ENCODE measurements around the gene CDC14B. TPM values are rescaled to one million over a fixed set of nuclear protein-coding genes. Genes with fewer than 3 reads are reported as not detected.

The CDC14B gene
- total RNA-seq, 1 donor from 2014 or later = 38.1 TPM

GRCh38 chr9:96482476-96482875 lies 137.2 kb downstream of the CDC14B start:
- H3K4me1 Mint-ChIP-seq = peaks cover 2% of the 10 kb centered on the region
- Histone ChIP-seq H3K4me1 (no peaks in the 10 kb centered on the region), H3K4me3 (no peak overlapping the region), H3K9me3 (ENCODE audit: low read depth) (no peaks in the 10 kb centered on the region), H3K4me2 (no peak overlapping the region), H3K79me2 (ENCODE audit: low read depth) (no peaks in the 10 kb centered on the region), H3F3A (ENCODE audit: low read depth) (no peaks in the 10 kb centered on the region), H3K27me3 (no peaks in the 10 kb centered on the region), H3K27ac (no peak overlapping the region), H3K9ac (no peak overlapping the region), H3K36me3 (no peaks in the 10 kb centered on the region), H2AFZ (replicated peaks) (no peak overlapping the region), H4K20me1 (ENCODE audit: low read depth) (no peaks in the 10 kb centered on the region)
- no peak overlapping the region for H3K4me3 Mint-ChIP-seq
- no peak overlapping the region for H3K27ac Mint-ChIP-seq
- H3K27me3 Mint-ChIP-seq (ENCODE audit: insufficient read depth, low read depth) = peaks cover 2% of the 10 kb centered on the region
- TF ChIP-seq CTCF (IDR thresholded peaks at IDR 0.05) = no peak
- TF ChIP-seq EZH2 (IDR thresholded peaks at IDR 0.05) = no peak
- TF ChIP-seq EZH2phosphoT487 (IDR thresholded peaks at IDR 0.05) = no peak
- H3K9me3 Mint-ChIP-seq = no peaks in the 10 kb centered on the region
- H3K36me3 Mint-ChIP-seq = peaks cover 30% of the 10 kb centered on the region
- DNase-seq (ENCODE audit: low spot score) = no peak

GRCh38 chr9:96480736-96481135 lies 138.9 kb downstream of the CDC14B start:
- Mint-ChIP-seq H3K27me3 (ENCODE audit: insufficient read depth, low read depth) (peaks cover 2% of the 10 kb centered on the region), H3K9me3 (no peaks in the 10 kb centered on the region), H3K4me3 (no peak overlapping the region), H3K27ac (no peak overlapping the region), H3K4me1 (peaks cover 2% of the 10 kb centered on the region), H3K36me3 (peaks cover 30% of the 10 kb centered on the region)
- Histone ChIP-seq H3K79me2 (ENCODE audit: low read depth) (no peaks in the 10 kb centered on the region), H3K9ac (no peak overlapping the region), H3K27ac (no peak overlapping the region), H3K36me3 (no peaks in the 10 kb centered on the region), H3K4me3 (no peak overlapping the region), H4K20me1 (ENCODE audit: low read depth) (no peaks in the 10 kb centered on the region), H3F3A (ENCODE audit: low read depth) (no peaks in the 10 kb centered on the region), H2AFZ (replicated peaks) (no peak overlapping the region), H3K27me3 (no peaks in the 10 kb centered on the region), H3K4me1 (no peaks in the 10 kb centered on the region), H3K9me3 (ENCODE audit: low read depth) (no peaks in the 10 kb centered on the region), H3K4me2 (no peak overlapping the region)
- TF ChIP-seq EZH2phosphoT487 (IDR thresholded peaks at IDR 0.05) = no peak
- no peak for TF ChIP-seq EZH2 (IDR thresholded peaks at IDR 0.05)
- no peak for TF ChIP-seq CTCF (IDR thresholded peaks at IDR 0.05)
- no peak for DNase-seq (ENCODE audit: low spot score)

DNA sequence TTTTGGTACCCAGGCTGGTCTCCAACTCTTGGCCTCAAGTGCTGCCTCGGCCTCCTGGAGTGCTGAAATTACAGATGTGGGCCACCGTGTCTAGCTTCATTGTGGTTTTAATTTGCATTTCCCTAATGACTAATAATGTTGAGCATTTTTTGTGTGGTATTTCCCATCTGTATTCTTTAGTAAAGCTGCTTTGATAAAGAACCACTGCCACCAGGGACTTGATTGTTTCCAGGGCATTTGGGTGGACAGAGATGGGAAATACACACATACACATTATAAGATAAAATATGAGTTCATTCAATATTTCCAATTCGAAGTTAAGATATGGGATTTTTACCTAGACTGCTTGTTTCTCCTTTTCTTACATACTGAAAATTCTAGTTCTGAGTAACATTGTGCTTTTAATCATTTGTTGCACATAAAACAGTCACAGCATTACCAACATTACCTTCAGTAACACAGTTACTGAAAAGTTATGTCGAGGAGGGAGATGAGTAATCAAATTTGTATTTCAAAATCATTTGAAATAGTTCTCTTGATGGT lies 140.7 kb downstream of the CDC14B start:
- H3K36me3 Mint-ChIP-seq = peaks cover 21% of the 10 kb centered on the region
- H3K27ac Mint-ChIP-seq = no peak overlapping the region
- H3K79me2 ChIP-seq (ENCODE audit: low read depth) = no peaks in the 10 kb centered on the region
- H3K4me1 Mint-ChIP-seq = peaks cover 2% of the 10 kb centered on the region
- no peak overlapping the region for H2AFZ ChIP-seq (replicated peaks)
- no peak overlapping the region for H3K4me2 ChIP-seq
- no peaks in the 10 kb centered on the region for H4K20me1 ChIP-seq (ENCODE audit: low read depth)
- H3K4me3 Mint-ChIP-seq = no peak overlapping the region
- no peak overlapping the region for H3K27ac ChIP-seq
- H3K36me3 ChIP-seq = no peaks in the 10 kb centered on the region
- no peaks in the 10 kb centered on the region for H3K9me3 Mint-ChIP-seq
- peaks cover 2% of the 10 kb centered on the region for H3K27me3 Mint-ChIP-seq (ENCODE audit: insufficient read depth, low read depth)
- H3K9me3 ChIP-seq (ENCODE audit: low read depth) = no peaks in the 10 kb centered on the region
- DNase-seq (ENCODE audit: low spot score) = no peak
- H3K9ac ChIP-seq = no peak overlapping the region
- no peaks in the 10 kb centered on the region for H3K4me1 ChIP-seq
- H3F3A ChIP-seq (ENCODE audit: low read depth) = no peaks in the 10 kb centered on the region
- no peaks in the 10 kb centered on the region for H3K27me3 ChIP-seq
- H3K4me3 ChIP-seq = no peak overlapping the region
- TF ChIP-seq EZH2 (IDR thresholded peaks at IDR 0.05) (no peak), EZH2phosphoT487 (IDR thresholded peaks at IDR 0.05) (no peak), CTCF (IDR thresholded peaks at IDR 0.05) (no peak)
